K562 (cell line): ENCODE data around the gene C10orf105. TPM values are rescaled to one million over a fixed set of nuclear protein-coding genes. Genes with fewer than 3 reads are reported as not detected.

Experiments used
- CBX8 ChIP-seq: fragments of 200-600 bp; sonication (generic); IDR thresholded peaks from 2 replicates; pipeline ENCODE4 v1.6.1; 2012; ENCODE audit warnings: borderline replicate concordance, mixed run types, low read depth, mild to moderate bottlenecking, moderate library complexity, mixed read lengths, low read length, control low read depth, inconsistent platforms; ENCODE audit not compliant: poor library complexity, severe bottlenecking; ENCODE audit errors: extremely low read depth
- CC2D1A ChIP-seq: fragments of 450-650 bp; IDR thresholded peaks from 2 replicates; pipeline ENCODE4 v1.6.1; 2017; ENCODE audit warnings: mild to moderate bottlenecking
- CHAMP1 ChIP-seq: fragments of 450-650 bp; IDR thresholded peaks from 2 replicates; pipeline ENCODE4 v1.6.1; 2016; ENCODE audit warnings: mild to moderate bottlenecking
- ELF1 ChIP-seq: fragments of 200-800 bp; sonication (Bioruptor generic); IDR thresholded peaks from 2 replicates; pipeline ENCODE4 v1.6.1; 2016; ENCODE audit warnings: missing genetic modification characterization, missing compliant biosample characterization
- FOSL1 ChIP-seq: fragments of 200-800 bp; sonication (Bioruptor generic); conservative IDR thresholded peaks from 2 replicates; pipeline ENCODE4 v1.6.1; 2016; ENCODE audit warnings: missing genetic modification characterization, missing compliant biosample characterization
- GATAD2B ChIP-seq: fragments of 450-650 bp; IDR thresholded peaks from 2 replicates; pipeline ENCODE4 v1.6.1; 2017; ENCODE audit warnings: mild to moderate bottlenecking, borderline replicate concordance
- GTF2B ChIP-seq: IDR thresholded peaks from 2 replicates; pipeline ENCODE4 v1.6.1; 2011; ENCODE audit not compliant: insufficient read length; ENCODE audit errors: extremely low read depth
- GTF2F1 ChIP-seq: IDR thresholded peaks from 2 replicates; pipeline ENCODE4 v1.6.1; 2011; ENCODE audit warnings: low read depth, low read length, improper control_type of control experiment
- JUND ChIP-seq, 2 experiments: IDR thresholded peaks; 2 replicates in 1 of 2; 3 replicates in 1 of 2; pipeline ENCODE4 v1.6.1; 2011; ENCODE audit warnings: borderline replicate concordance in 2 of 2, low read depth in 2 of 2, low read length in 2 of 2, improper control_type of control experiment in 1 of 2, missing biosample characterization in 1 of 2, missing genetic modification characterization in 1 of 2, missing genetic modification reagents in 1 of 2
- MYC ChIP-seq, 2 experiments: fragments of 250-450 bp in 1 of 2; sonication (Bioruptor Pico) in 1 of 2; IDR thresholded peaks; 2 replicates each; pipeline versions ENCODE4 v1.5.1 to v1.6.1; 2012 to 2021; ENCODE audit warnings: low read depth in 2 of 2, borderline replicate concordance in 1 of 2, improper control_type of control experiment in 1 of 2, low read length in 1 of 2, mild to moderate bottlenecking in 1 of 2, moderate library complexity in 1 of 2
- NR3C1 ChIP-seq: sonication (generic); formaldehyde crosslinking; IDR thresholded peaks from 2 replicates; pipeline ENCODE4 v1.8.1; 2022; ENCODE audit warnings: missing genetic modification reagents
- OTX1 ChIP-seq: fragments of 450-650 bp; formaldehyde crosslinking; IDR thresholded peaks from 2 replicates; pipeline ENCODE4 v1.4.0; 2022; ENCODE audit warnings: mild to moderate bottlenecking
- POU5F1 ChIP-seq: fragments of 150-350 bp; IDR thresholded peaks from 2 replicates; pipeline ENCODE4 v1.6.1; 2014; ENCODE audit warnings: borderline replicate concordance, low read length, low read depth, mild to moderate bottlenecking; ENCODE audit not compliant: partially characterized antibody
- PPARD ChIP-seq: fragments of 250-450 bp; sonication (Bioruptor Pico); IDR thresholded peaks from 2 replicates; pipeline ENCODE4 v1.8.0; 2022; ENCODE audit warnings: inconsistent platforms, mild to moderate bottlenecking, moderate library complexity
- PYGO2 ChIP-seq: fragments of 450-650 bp; IDR thresholded peaks from 2 replicates; pipeline ENCODE4 v1.6.1; 2016; ENCODE audit warnings: mild to moderate bottlenecking, missing genetic modification characterization, moderate library complexity, missing compliant biosample characterization
- RBM39 ChIP-seq: fragments of 200-400 bp; formaldehyde crosslinking; optimal IDR thresholded peaks from 2 replicates; pipeline ENCODE3; 2018; ENCODE audit warnings: low read depth, low read length
- TCF7 ChIP-seq: sonication (generic); IDR thresholded peaks from 2 replicates; pipeline ENCODE4 v1.6.1; 2016; ENCODE audit warnings: antibody characterized with exemption, borderline replicate concordance
- THRB ChIP-seq: fragments of 450-650 bp; formaldehyde crosslinking; conservative IDR thresholded peaks from 2 replicates; pipeline ENCODE4 v1.4.0; 2022; ENCODE audit warnings: mild to moderate bottlenecking, missing genetic modification characterization
- ZBTB1 ChIP-seq: sonication (generic); formaldehyde crosslinking; IDR thresholded peaks from 2 replicates; pipeline ENCODE4 v1.8.1; 2023; ENCODE audit warnings: missing genetic modification reagents, low read depth, mild to moderate bottlenecking, borderline replicate concordance
- ZNF384 ChIP-seq: IDR thresholded peaks from 2 replicates; pipeline ENCODE4 v1.6.1; 2012; ENCODE audit warnings: low read depth, low read length, improper control_type of control experiment
- ZNF639 ChIP-seq, 2 experiments: fragments of 200-800 bp in 1 of 2; sonication (Bioruptor generic) in 1 of 2; sonication (generic) in 1 of 2; formaldehyde crosslinking in 1 of 2; IDR thresholded peaks in 1 of 2; conservative IDR thresholded peaks in 1 of 2; 2 replicates each; pipeline versions ENCODE4 v1.5.0 to v1.6.1; 2016 to 2020; ENCODE audit warnings: missing compliant biosample characterization in 1 of 2, missing genetic modification characterization in 1 of 2, missing genetic modification reagents in 1 of 2
- polyA plus RNA-seq, 8 experiments: library from polyadenylated mRNA; depleted of rRNA in 4 of 8; stranded (reverse) in 5 of 8; unstranded in 3 of 8; fragments of >200 nt; fragmentation: Nextera tagmentation in 2 of 8; fragmentation: Illumina TruSeq in 1 of 8; extraction: Ambion mirVana in 2 of 8; extraction: Trizol in 1 of 8; gene quantifications; 2 replicates each; pipeline versions ENCODE4 v1.2.1 to v1.2.3, GENCODE V29; 2011 to 2014; ENCODE audit warnings: inconsistent platforms in 1 of 8, missing spikeins in 1 of 8
- total RNA-seq, 7 experiments: library from RNA; depleted of rRNA in 6 of 7; stranded (reverse); fragments of >200 nt in 6 of 7; fragmentation: Illumina TruSeq in 2 of 7; extraction: Trizol in 2 of 7; gene quantifications; 2 replicates each; pipeline versions ENCODE4 v1.2.1 to v1.2.3, GENCODE V29; 2011 to 2021; ENCODE audit warnings: low replicate concordance in 1 of 7

The C10orf105 gene
- total and polyA plus RNA-seq, 9 of the 15 experiments (the other 6 are each of a cell fraction or from before 2014, with no cell fraction given) = 0.03 to 0.25 (median 0.04) TPM; not detected in 3

GRCh38 chr10:71696628-71697326 lies 22.8 kb downstream of the C10orf105 start (continued):
- TF ChIP-seq CC2D1A (no peak), THRB (no peak), ZNF639 (CRISPR knock-in tag; conservative IDR thresholded peaks at IDR 0.05 in 1 of 2, IDR thresholded peaks at IDR 0.05 in 1 of 2) (no peak), RBM39 (no peak), NR3C1 (no peak), GTF2F1 (no peak), TCF7 (no peak), MYC (IDR thresholded peaks at IDR 0.05; ENCODE audit: low read depth, low read length) (peak; percentile 16; the same call in 1 of the 2 replicates), MYC (CRISPR knock-in tag; IDR thresholded peaks at IDR 0.05; ENCODE audit: borderline replicate concordance, low read depth) (no peak), POU5F1 (no peak), CBX8 (no peak), GATAD2B (no peak), ZNF384 (no peak), JUND (IDR thresholded peaks at IDR 0.05; ENCODE audit: borderline replicate concordance, low read depth, low read length) (peak; percentile 25; the same call in 1 of the 2 replicates), JUND (tag; IDR thresholded peaks at IDR 0.05; ENCODE audit: borderline replicate concordance, low read depth, low read length) (no peak), FOSL1 (tag) (no peak), PPARD (CRISPR knock-in tag) (no peak), PYGO2 (no peak), ELF1 (tag) (no peak), CHAMP1 (no peak), OTX1 (CRISPR knock-in tag) (no peak), GTF2B (no peak), ZBTB1 (CRISPR knock-in tag) (no peak)
